ENCODE data around the gene TANGO6.

The TANGO6 gene

DNA sequence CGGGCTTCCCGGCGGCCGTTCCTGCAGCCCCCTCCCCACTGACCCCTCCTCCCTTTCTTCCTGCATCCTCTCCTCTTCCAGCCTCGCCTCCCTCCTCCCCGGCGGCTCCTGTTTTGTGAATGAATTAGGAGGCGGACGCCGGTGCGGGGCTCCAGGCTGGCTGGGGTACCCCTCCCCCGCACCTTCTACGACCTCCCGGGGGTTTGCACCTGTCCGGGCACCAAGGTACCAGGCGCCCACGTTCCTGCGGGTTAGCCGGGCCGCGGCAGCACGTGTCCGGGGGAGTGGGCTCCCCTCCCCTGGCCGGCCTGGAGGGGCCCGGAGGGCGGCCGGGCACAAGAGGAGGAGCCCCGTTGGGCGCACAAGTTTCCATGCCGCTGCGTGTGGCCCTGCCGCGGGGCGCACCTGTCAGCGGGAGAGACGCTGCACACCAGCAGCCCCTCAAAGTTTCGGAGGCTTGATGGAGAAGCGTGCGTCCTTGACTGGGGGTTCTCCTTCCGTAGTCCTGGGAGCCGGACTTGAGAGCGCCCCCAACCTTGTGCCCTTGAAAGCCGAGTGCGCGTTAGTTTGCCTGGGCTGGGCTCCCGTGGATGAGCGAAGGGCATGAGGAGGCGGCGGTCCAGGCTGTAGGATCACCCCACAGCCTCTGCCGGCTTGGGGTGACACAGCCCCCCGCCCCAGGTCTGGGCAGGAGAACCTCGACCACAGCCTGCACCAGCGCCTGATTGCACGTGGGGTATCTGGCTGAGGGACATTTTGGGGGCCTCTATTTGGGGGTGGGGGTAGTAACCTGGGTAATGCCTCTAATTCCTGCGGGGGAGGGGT, 263.4 kb downstream of the TANGO6 start:
- no peak for DNase-seq

DNA sequence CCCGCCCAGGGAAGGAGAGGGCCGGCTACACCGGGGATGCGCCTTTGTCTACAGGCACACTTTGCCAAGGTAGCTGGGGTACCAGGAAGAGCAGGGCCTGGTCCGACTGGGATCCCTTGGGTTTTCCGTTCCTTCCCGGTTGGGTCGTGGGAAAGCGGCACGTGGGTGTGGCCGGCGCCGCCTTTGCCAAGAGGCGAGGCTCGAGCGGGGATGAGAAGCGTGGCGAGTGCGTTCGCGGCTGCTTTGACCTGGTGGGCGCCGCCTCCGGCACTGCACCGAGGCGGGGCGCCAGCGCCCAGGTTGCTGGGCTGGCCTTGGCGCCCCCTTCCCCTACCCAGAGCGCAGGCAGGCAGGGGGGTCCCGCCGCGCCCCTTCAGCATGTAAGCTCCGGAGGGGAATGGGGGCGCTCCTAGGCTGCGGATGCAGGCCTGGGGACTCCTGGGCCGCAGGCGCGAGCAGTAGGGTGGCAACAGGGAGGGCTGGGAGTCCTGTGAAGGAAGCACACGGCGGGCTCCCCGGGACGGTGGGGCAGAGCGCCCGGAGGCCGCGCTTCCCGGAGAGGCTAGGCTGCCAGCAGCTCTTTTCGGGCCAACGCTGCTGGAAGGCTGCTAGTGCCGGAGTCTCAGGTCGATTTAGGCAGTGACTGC, 264.1 kb downstream of the TANGO6 start:
- DNase-seq, result no peak

DNA sequence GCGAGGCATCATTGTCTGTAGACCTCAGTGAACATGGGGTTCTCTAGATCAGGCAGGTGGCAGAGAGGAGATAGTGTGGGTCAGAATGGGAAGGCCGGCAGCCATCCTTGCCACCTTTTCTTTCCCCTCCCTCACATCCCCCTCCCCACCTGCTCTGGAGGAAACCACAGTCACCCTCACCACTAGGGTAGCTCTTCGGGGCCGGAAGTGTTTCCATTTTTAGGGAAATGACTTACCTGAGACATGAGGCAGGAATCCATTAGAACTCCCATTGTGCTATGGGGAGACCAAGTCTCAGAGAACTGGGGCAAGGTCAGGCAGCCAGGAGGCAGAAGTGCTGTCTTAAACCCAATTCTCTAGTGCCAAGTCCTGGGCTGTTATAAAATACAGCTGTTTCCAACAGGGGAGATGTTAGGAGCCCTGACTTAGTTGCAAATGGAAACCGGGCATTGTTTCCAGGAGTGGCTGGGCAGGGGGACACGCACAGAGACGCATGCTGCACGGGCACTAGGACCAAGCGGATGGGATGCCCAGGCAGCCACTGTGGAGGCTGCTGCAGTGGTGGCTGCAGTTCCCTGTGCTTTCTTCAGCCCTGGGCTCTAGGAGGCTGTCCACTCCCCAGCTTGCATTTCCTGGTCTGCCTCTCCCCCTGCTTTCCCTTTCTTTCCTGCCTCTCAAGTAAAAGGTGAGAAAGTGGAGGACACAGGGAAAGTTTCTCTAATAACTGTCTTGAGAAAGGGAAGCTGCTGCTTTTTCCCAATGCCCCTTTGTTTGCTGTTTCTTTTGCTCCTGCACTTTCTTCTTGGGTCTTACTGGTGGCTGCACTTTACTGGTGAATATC, 265.0 kb downstream of the TANGO6 start:
- DNase-seq, result no peak

DNA sequence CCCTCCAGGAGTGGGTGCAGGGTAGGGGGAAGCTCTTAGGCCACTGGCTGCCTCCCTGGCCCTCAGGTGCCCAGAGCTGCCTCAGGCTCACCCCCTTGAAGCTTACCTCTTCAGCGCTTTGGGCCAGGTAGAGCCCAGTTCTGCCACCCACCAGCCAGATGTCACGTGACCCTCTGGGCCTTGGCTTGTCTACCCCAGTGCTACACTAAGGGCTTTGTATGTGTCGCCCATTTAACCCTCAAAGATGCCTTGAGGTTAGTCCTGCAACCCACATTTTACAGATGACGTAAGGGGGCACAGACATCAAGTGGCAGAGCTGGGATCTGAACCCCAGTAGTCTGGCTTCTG, 265.5 kb downstream of the TANGO6 start:
- DNase-seq, result no peak

DNA sequence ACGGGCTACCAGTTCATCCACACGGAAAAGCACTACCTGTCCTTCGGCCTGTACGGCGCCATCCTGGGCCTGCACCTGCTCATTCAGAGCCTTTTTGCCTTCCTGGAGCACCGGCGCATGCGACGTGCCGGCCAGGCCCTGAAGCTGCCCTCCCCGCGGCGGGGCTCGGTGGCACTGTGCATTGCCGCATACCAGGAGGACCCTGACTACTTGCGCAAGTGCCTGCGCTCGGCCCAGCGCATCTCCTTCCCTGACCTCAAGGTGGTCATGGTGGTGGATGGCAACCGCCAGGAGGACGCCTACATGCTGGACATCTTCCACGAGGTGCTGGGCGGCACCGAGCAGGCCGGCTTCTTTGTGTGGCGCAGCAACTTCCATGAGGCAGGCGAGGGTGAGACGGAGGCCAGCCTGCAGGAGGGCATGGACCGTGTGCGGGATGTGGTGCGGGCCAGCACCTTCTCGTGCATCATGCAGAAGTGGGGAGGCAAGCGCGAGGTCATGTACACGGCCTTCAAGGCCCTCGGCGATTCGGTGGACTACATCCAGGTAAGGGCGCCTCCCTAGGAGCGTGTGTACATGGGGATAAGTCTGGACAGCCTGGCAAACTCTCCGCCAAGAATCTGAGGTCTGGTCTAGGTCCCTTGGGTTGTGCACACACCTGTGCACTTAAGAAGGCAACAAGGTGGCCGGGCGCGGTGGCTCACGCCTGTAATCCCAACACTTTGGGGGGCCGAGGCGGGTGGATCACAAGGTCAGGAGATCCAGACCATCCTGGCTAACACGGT, 266.3 kb downstream of the TANGO6 start:
- no peak for DNase-seq

DNA sequence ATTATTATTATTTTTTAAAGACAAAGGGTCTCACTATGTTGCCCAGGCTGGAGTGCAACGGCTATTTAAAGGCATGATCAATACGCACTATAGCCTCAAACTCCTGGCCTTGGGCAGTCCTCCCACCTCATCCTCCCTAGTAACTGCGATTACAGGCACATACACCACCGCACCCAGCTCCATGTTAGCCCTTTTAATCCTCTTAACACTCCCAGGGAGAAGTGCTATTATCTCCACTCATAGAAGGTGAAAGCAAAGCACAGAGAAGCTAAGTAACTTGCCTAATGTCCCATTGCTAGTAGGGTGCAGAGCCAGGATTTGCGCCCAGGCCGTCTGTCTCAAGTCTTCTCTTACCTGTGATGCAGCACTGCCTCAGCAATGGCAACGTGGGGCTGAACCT, 267.1 kb downstream of the TANGO6 start:
- no peak for DNase-seq

DNA sequence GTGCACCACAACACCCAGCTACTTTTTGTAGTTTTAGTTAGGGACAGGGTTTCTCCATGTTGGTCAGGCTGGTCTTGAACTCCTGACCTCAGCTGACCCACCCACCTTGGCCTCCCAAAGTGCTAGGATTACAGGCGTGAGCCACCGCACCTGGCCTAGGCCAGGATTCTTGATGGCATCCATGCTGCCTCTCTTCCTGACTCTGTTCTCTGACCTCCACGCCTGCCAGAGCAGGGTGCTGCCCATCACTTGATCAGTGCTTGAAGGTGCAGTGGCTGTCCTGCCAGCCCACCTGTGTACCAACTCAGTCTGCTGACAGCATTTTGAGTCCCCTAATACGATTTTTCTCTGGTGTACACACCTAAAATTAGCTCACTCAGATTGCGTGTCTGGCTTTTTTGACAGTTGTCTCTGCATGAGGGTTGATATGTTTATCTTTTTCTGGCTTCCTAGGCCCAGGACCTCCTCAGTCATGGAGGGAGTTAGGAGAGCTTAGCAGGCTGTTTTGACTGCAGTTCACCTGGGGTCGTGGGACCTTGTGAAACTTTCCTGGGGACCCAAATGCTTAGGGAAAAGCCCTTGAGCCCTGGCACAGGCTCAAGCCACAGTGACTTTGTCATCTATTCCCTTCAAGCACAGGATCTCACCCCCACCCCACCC, 268.0 kb downstream of the TANGO6 start:
- no peak for DNase-seq

DNA sequence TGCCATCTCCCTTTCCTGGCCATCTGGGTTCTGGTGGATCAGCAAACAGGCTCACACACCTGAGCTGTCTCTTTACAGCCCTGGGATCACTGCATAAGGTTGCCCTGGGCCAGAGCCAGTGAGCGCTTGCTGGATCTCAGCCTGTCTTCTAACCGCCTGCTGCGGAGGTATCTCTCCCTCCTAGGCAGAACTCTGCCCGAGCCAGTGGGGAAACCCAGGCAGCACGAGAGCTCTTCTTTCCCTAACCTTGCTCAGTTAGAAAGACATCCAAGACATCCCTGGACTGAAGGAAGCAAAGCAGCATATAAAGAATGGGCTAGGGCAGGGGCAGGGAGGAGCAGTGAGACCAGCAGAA, 268.5 kb downstream of the TANGO6 start:
- DNase-seq, result no peak

DNA sequence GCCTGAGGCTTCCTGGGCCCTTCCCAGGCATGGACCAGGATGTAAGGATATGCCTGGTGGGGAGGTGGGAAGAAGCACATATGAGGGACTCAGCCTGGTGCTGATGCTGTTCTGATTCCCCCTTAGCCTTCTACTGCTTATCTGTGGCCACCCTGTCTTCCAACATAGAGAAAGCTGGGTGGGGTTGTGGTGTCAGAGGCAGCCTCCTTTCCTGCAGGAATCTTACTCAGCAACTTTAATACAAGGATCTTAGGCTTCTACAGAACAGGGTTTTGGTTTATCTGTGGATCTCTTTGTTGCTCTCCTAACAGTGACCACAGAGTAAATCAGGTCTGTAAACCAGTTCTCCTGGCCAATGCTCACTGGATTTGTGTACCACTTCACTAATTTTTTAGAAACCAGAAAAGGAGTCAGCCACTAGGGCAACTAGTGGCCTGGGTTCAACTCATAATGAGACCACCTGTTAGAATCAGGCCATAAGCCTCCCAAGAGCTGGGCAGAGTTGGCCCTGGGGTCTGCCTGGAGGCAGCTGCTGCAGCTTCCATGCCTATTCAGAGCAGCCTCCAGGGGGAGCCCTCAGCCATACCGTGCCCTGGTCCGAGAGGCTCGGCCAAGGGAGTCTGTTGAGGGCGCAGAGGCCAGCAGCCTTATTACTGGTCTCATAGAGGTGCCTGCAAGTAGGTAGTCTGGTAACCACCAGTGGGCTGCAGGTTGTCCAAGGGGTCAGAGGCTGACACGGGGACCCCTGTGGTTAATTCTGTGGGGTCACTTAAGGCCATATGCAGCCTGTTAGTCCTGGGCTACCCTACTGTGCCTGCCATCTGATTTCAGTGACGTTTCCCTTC, 269.2 kb downstream of the TANGO6 start:
- peak; percentile 25 for DNase-seq

DNA sequence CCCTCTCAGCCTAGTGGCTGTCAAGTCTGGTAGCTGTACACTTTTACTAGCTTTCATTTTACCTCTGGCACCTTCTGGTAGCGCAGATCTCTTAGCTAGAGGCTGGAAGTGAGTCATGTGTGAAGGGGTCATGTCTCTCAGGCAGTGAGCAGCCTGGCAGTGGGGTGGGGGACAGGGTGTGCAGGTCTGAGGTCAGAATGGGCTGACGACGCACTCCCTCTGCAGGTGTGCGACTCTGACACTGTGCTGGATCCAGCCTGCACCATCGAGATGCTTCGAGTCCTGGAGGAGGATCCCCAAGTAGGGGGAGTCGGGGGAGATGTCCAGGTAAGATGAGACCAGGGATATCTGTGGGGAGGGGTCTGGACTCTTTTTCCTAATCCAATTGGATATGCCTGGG, 269.9 kb downstream of the TANGO6 start:
- DNase-seq, result no peak

DNA sequence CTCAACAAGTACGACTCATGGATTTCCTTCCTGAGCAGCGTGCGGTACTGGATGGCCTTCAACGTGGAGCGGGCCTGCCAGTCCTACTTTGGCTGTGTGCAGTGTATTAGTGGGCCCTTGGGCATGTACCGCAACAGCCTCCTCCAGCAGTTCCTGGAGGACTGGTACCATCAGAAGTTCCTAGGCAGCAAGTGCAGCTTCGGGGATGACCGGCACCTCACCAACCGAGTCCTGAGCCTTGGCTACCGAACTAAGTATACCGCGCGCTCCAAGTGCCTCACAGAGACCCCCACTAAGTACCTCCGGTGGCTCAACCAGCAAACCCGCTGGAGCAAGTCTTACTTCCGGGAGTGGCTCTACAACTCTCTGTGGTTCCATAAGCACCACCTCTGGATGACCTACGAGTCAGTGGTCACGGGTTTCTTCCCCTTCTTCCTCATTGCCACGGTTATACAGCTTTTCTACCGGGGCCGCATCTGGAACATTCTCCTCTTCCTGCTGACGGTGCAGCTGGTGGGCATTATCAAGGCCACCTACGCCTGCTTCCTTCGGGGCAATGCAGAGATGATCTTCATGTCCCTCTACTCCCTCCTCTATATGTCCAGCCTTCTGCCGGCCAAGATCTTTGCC, 271.1 kb downstream of the TANGO6 start:
- DNase-seq, result no peak

DNA sequence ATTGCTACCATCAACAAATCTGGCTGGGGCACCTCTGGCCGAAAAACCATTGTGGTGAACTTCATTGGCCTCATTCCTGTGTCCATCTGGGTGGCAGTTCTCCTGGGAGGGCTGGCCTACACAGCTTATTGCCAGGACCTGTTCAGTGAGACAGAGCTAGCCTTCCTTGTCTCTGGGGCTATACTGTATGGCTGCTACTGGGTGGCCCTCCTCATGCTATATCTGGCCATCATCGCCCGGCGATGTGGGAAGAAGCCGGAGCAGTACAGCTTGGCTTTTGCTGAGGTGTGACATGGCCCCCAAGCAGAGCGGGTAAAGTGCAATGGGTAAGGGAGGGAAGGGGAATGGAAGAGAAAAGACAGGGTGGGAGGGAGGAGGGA, 271.6 kb downstream of the TANGO6 start:
- no peak for DNase-seq

DNA sequence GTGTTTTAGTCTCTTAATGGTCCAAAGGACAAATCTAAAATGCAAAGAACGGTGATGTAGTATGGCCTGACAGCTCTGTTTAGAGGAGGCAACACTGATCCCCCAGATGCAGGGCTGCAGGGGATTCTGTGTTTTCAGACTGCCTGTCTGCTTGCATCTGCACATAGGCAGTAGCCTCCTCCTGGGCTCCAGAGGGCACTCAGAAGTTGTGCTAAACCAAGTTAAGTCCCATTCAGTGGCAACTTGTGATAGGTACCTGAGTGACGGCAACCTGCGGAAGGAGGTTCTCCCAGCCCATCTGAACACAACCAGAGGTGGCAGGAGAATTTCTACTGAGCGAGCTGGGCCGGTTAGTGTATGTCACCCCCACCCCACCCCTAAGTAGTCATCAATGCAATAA, 272.0 kb downstream of the TANGO6 start:
- no peak for DNase-seq

DNA sequence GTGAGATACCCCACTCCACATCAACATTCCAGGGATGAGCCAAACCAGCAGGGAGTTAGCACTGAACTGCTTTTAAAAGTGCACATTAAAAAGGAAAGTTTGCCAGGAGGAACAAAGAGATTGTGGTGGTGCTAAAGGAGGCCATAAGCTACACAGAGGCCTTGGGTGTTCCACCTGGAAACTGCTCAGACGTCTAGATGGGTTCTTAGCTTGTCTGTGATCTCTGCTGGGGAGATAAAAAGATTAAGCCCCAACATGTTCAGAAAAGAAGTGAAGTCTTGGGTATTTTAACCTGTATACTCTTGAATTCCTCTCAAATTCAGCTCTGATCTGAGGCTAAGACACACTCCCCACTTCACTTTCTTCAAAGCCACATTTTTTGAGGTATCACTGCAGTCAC, 272.5 kb downstream of the TANGO6 start:
- no peak for DNase-seq

DNA sequence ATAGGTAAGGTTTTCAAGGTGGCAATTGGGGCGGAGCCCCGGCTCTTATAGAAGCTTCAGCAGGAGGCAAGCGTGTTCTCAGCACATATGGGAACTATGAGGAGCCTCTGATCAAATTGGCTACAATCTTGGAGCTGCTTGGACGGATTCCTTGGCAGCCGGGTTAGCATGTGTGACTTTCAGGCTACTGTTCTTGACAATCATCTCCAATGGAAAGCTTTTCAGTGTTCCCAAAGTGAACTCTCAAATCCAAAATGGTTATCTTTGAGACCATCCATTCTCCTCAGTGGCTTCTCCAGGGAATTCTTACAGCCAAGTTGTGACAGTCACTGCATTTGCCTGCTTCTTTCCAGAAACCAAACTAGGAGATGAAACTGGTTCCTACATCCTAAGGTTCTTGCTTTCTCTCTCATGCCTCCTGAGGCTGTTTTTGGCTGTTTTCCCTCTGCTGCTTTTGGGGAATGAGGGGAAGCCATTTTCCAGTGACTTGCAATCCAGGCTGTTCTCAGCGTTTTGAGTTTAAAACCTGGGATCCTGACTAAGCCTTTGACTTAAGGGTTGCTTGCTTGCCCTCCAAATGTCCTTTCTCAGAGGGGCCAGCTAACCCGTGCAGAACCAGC, 273.0 kb downstream of the TANGO6 start:
- no peak for DNase-seq

DNA sequence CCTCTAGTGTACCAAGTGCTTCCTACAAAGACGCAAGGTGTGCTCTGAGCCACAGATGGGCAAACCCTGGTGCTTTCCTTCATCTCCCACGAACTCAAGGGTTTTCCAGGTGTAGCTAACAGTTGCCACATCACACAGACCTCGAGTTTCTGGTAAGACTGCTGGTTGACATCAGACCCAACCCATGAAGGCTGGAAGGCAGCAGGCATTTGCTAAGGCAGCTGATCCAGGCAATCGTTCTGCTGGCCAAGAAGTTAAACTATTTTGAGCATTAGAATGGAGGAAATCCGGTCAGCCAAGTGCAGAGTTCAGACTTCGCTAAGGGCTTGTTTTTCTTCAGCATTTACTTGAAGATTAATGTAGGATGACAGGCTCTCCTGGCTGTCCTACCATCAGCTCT, 273.6 kb downstream of the TANGO6 start:
- no peak for DNase-seq

DNA sequence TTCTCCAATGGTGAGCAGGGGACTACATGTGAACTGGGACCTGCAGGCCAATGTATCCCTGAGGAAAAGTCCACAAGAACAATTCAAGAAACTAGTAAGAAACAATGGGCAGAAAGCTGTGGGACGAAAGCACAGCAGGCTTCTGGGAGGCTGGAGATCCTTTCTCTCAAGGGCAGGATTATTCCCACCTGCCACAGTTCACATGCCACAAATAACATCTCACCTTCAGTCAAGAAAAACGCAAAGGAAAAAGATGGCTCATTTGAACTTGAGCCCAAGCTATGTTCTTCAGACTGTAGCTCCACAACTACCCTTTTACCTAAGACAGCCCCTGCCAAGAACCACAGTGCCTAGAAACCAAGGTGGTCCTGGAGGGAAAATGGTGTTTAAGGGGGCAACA, 275.1 kb downstream of the TANGO6 start:
- no peak for DNase-seq

DNA sequence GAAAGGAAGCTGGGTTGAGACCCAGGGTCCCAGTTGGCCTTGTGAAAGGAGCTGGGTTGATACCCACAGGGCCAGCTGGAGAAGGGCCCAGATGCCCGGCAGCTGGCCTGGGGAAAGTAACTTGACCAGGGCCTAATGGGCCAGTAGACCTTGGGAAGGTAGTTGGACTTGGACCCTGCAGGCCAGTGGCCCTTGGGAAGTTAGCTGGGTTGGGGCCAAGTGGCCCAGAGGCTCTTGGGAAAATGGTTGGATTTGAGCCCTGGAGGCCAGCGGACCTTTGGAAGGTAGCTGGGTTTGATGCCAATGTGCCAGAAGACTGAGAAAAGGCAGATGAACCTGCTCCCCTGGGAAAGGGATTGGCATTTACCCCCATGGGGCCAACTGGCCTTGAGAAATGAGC, 275.7 kb downstream of the TANGO6 start:
- no peak for DNase-seq

DNA sequence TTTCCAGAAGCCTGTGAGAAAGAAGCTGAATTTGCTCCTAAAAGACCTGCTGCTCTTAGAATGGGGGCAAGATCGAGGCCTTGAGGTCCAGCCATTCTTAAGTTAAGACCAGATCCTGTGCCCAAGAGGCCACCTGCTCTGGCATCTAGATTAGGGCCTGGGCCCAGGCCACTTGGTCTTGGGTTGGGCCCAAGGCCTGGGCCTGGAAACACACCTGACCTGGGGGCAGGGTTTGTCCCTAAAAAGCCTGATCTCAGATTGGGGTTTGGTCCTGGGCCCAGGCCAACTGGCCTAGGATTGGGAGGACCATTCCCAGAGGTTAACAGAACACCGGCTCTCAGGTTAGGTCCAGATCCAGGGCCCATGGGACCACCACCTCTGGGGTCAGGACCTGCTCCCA, 276.2 kb downstream of the TANGO6 start:
- no peak for DNase-seq

DNA sequence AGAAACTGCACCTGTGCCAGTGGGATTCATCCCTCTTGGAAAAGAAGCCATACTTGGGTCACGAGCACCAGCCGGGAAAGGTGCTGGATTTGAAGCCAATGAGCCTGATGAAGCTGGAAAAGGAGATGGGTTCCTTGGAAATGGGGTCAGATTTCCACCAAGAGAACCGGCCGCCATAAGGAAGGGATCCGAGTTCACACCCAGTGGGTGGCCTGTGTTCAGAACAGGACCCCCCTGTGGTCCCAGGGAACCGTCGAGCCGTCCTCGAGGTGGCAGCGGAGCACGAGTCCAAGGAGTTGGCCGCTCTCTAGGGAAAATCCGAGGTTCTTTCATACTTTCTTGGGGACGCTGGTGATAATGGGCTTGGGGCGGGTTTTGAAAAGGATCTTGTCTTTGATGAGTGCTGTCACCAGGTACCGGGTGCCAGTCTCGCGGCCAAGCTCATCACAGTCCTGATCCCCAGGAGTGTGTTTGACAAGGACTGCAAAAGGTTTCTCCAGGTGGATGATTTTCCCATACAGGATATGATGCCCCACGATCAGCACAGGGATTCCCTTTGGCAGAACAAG, 276.8 kb downstream of the TANGO6 start:
- DNase-seq, result no peak
